HAP-1 (cell line): ENCODE results near the gene ZNF652.

Experiments
- DNase-seq, 2 experiments: peaks; one replicate each; pipeline ENCODE4 v3.0.0-alpha.2; 2016 to 2020; ENCODE audit warnings: low spot score in 2 of 2
- H3K27me3 ChIP-seq: fragments of 250-450 bp; sonication (Bioruptor Pico); 2 replicates; pipeline ENCODE4 v1.5.1; 2020; ENCODE audit warnings: low read depth, mild to moderate bottlenecking, moderate library complexity
- H3K36me3 ChIP-seq: fragments of 250-450 bp; sonication (Bioruptor Pico); replicated peaks from 2 replicates; pipeline ENCODE4 v1.5.1; 2020; ENCODE audit warnings: mild to moderate bottlenecking
- H3K4me1 ChIP-seq: fragments of 250-450 bp; sonication (Bioruptor Pico); 2 replicates; pipeline ENCODE4 v1.5.1; 2020; ENCODE audit warnings: mild to moderate bottlenecking
- H3K4me3 ChIP-seq: fragments of 250-450 bp; sonication (Bioruptor Pico); 2 replicates; pipeline ENCODE4 v1.5.1; 2020; ENCODE audit warnings: mild to moderate bottlenecking, moderate library complexity
- H3K9me3 ChIP-seq: fragments of 250-450 bp; sonication (Bioruptor Pico); 2 replicates; pipeline ENCODE4 v1.5.1; 2020; ENCODE audit warnings: mild to moderate bottlenecking, moderate library complexity
- in situ Hi-C: fragments of 300-500 bp; cut with MboI; formaldehyde crosslinking; loops from 3 replicates; pipeline ENCODE4 v1.14.3; 2020; ENCODE audit warnings: low sequenced_read_pairs, inconsistent platforms, mixed read lengths

ZNF652 gene

GRCh38 chr17:49360796-49361128 lies 1.3 kb downstream of the ZNF652 start:
- Histone ChIP-seq H3K4me3 (peak overlapping the region; percentile 76), H3K4me1 (peaks cover 14% of the 10 kb centered on the region), H3K27me3 (no peaks in the 10 kb centered on the region), H3K36me3 (no peaks in the 10 kb centered on the region), H3K9me3 (no peaks in the 10 kb centered on the region)
- in situ Hi-C loops: no loop called here
- DNase-seq: peak in 1 of 2 experiments; percentile 53

GRCh38 chr17:49359990-49360795 lies 1.9 kb downstream of the ZNF652 start:
- Histone ChIP-seq H3K4me3 (peak overlapping the region; percentile 76), H3K27me3 (no peaks in the 10 kb centered on the region), H3K9me3 (no peaks in the 10 kb centered on the region), H3K4me1 (peaks cover 14% of the 10 kb centered on the region), H3K36me3 (no peaks in the 10 kb centered on the region)
- peak in 1 of 2 experiments; percentile 33 for DNase-seq
- in situ Hi-C loops: no loop called here

- DNase-seq: no peak
- Histone ChIP-seq H3K4me1 (peaks cover 14% of the 10 kb centered on the region), H3K36me3 (no peaks in the 10 kb centered on the region), H3K27me3 (no peaks in the 10 kb centered on the region), H3K4me3 (no peak overlapping the region), H3K9me3 (no peaks in the 10 kb centered on the region)
- in situ Hi-C loops: no loop called here
Measured at GRCh38 chr17:49358641-49359247, 3.3 kb downstream of the ZNF652 start.

GRCh38 chr17:49357516-49357915 lies 4.5 kb downstream of the ZNF652 start:
- in situ Hi-C loops: no loop called here
- no peak for DNase-seq
- no peaks in the 10 kb centered on the region for H3K9me3 ChIP-seq
- H3K4me1 ChIP-seq: peaks cover 14% of the 10 kb centered on the region
- no peak overlapping the region for H3K4me3 ChIP-seq
- H3K27me3 ChIP-seq: no peaks in the 10 kb centered on the region
- H3K36me3 ChIP-seq: no peaks in the 10 kb centered on the region

GRCh38 chr17:49356320-49356719 lies 5.7 kb downstream of the ZNF652 start:
- in situ Hi-C loops: no loop called here
- DNase-seq: no peak
- Histone ChIP-seq H3K9me3 (no peaks in the 10 kb centered on the region), H3K4me1 (peaks cover 14% of the 10 kb centered on the region), H3K27me3 (no peaks in the 10 kb centered on the region), H3K4me3 (no peak overlapping the region), H3K36me3 (no peaks in the 10 kb centered on the region)

GRCh38 chr17:49353607-49354006 lies 8.4 kb downstream of the ZNF652 start:
- Histone ChIP-seq H3K27me3 (no peaks in the 10 kb centered on the region), H3K4me1 (no peaks in the 10 kb centered on the region), H3K4me3 (no peak overlapping the region), H3K9me3 (no peaks in the 10 kb centered on the region), H3K36me3 (no peaks in the 10 kb centered on the region; the same call in 1 of the 2 replicates)
- in situ Hi-C loops: no loop called here
- no peak for DNase-seq

GRCh38 chr17:49352587-49353154 lies 9.4 kb downstream of the ZNF652 start:
- H3K4me1 ChIP-seq: no peaks in the 10 kb centered on the region
- H3K27me3 ChIP-seq: no peaks in the 10 kb centered on the region
- H3K9me3 ChIP-seq: no peaks in the 10 kb centered on the region
- H3K4me3 ChIP-seq: no peak overlapping the region
- H3K36me3 ChIP-seq: no peaks in the 10 kb centered on the region; the same call in none of the 2 replicates
- in situ Hi-C loops: no loop called here
- DNase-seq: no peak

GRCh38 chr17:49351572-49352140 lies 10.4 kb downstream of the ZNF652 start:
- Histone ChIP-seq H3K4me3 (no peak overlapping the region), H3K9me3 (no peaks in the 10 kb centered on the region), H3K4me1 (no peaks in the 10 kb centered on the region), H3K36me3 (no peaks in the 10 kb centered on the region; the same call in none of the 2 replicates), H3K27me3 (no peaks in the 10 kb centered on the region)
- DNase-seq: no peak
- in situ Hi-C loops: no loop called here

GRCh38 chr17:49349541-49349940 lies 12.5 kb downstream of the ZNF652 start:
- no peak for DNase-seq
- Histone ChIP-seq H3K27me3 (no peaks in the 10 kb centered on the region), H3K4me1 (no peaks in the 10 kb centered on the region), H3K36me3 (no peaks in the 10 kb centered on the region; the same call in none of the 2 replicates), H3K4me3 (no peak overlapping the region), H3K9me3 (no peaks in the 10 kb centered on the region)
- in situ Hi-C loops: no loop called here

GRCh38 chr17:49344914-49345313 lies 17.1 kb downstream of the ZNF652 start:
- no peak overlapping the region for H3K4me3 ChIP-seq
- in situ Hi-C loops: no loop called here
- H3K36me3 ChIP-seq: no peaks in the 10 kb centered on the region; the same call in none of the 2 replicates
- no peak for DNase-seq
- H3K4me1 ChIP-seq: no peaks in the 10 kb centered on the region
- H3K27me3 ChIP-seq: no peaks in the 10 kb centered on the region
- no peaks in the 10 kb centered on the region for H3K9me3 ChIP-seq

- Histone ChIP-seq H3K36me3 (no peaks in the 10 kb centered on the region; the same call in 1 of the 2 replicates), H3K4me1 (peaks cover 7% of the 10 kb centered on the region), H3K9me3 (no peaks in the 10 kb centered on the region), H3K4me3 (no peak overlapping the region), H3K27me3 (no peaks in the 10 kb centered on the region)
- no peak for DNase-seq
- in situ Hi-C loops: no loop called here
Measured at GRCh38 chr17:49343273-49343672, 18.8 kb downstream of the ZNF652 start.

GRCh38 chr17:49342575-49342936 lies 19.5 kb downstream of the ZNF652 start:
- H3K9me3 ChIP-seq: no peaks in the 10 kb centered on the region
- DNase-seq: no peak
- in situ Hi-C loops: no loop called here
- H3K27me3 ChIP-seq: no peaks in the 10 kb centered on the region
- H3K4me3 ChIP-seq: no peak overlapping the region
- H3K36me3 ChIP-seq: no peaks in the 10 kb centered on the region; the same call in 1 of the 2 replicates
- peaks cover 11% of the 10 kb centered on the region for H3K4me1 ChIP-seq

GRCh38 chr17:49341356-49341755 lies 20.7 kb downstream of the ZNF652 start:
- Histone ChIP-seq H3K9me3 (no peaks in the 10 kb centered on the region), H3K4me1 (peaks cover 14% of the 10 kb centered on the region), H3K36me3 (no peaks in the 10 kb centered on the region; the same call in 1 of the 2 replicates), H3K27me3 (no peaks in the 10 kb centered on the region), H3K4me3 (no peak overlapping the region)
- in situ Hi-C loops: no loop called here
- no peak for DNase-seq

- H3K9me3 ChIP-seq: no peaks in the 10 kb centered on the region
- H3K36me3 ChIP-seq: no peaks in the 10 kb centered on the region; the same call in 1 of the 2 replicates
- in situ Hi-C loops: no loop called here
- no peak for DNase-seq
- no peak overlapping the region for H3K4me3 ChIP-seq
- H3K27me3 ChIP-seq: no peaks in the 10 kb centered on the region
- H3K4me1 ChIP-seq: peaks cover 14% of the 10 kb centered on the region
Measured at GRCh38 chr17:49339354-49339753, 22.7 kb downstream of the ZNF652 start.
